ENCODE results near the gene SLC39A10. TPM values are rescaled to one million over a fixed set of nuclear protein-coding genes. Genes with fewer than 3 reads are reported as not detected.

Gene SLC39A10
- total and polyA plus RNA-seq, 12 donors, result 6.6 to 83.0 (median 33.0) TPM

DNA sequence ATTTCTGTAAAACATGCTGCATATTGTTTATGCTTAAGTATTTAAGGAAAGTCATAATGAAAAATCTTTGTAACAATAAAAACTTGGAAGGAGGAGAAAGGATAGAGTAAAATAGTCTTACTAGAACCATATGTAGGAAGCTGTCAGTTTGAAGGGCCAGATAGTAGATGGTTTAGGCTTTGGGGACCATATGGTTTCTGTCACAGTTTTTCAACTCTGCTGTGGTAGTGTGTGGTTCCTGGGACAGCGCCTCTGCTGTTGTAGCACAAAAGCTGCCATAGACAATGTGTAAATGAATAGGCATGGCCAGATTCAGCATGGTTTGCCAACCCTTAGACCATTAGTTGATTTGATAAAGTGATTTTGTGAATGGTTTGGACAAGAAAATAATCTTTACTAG, 75.5 kb downstream of the SLC39A10 start:
- TF ChIP-seq, protein P1, sequence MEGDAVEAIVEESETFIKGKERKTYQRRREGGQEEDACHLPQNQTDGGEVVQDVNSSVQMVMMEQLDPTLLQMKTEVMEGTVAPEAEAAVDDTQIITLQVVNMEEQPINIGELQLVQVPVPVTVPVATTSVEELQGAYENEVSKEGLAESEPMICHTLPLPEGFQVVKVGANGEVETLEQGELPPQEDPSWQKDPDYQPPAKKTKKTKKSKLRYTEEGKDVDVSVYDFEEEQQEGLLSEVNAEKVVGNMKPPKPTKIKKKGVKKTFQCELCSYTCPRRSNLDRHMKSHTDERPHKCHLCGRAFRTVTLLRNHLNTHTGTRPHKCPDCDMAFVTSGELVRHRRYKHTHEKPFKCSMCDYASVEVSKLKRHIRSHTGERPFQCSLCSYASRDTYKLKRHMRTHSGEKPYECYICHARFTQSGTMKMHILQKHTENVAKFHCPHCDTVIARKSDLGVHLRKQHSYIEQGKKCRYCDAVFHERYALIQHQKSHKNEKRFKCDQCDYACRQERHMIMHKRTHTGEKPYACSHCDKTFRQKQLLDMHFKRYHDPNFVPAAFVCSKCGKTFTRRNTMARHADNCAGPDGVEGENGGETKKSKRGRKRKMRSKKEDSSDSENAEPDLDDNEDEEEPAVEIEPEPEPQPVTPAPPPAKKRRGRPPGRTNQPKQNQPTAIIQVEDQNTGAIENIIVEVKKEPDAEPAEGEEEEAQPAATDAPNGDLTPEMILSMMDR (IDR thresholded peaks at IDR 0.05), result no peak
- no peak for TF ChIP-seq POLR2A (IDR thresholded peaks at IDR 0.05)
- intact Hi-C loops (cut with DNase I), result no loop called here
- no peak overlapping the region for H3K4me3 ChIP-seq
- WGBS, 4 donors, result 78 to 100% (median 92%) methylated on average over 1 of the region's 1 CpG
- H3K9me3 ChIP-seq (replicated peaks in 1 of 3), result no peaks in the 10 kb centered on the region
- no peaks in the 10 kb centered on the region for H3K27me3 ChIP-seq
- no peaks in the 10 kb centered on the region for H3K4me1 ChIP-seq (replicated peaks in 1 of 2)
- H3K36me3 ChIP-seq (replicated peaks in 1 of 2), result no peaks in the 10 kb centered on the region
- no peak for DNase-seq
- no peak overlapping the region for H3K27ac ChIP-seq

DNA sequence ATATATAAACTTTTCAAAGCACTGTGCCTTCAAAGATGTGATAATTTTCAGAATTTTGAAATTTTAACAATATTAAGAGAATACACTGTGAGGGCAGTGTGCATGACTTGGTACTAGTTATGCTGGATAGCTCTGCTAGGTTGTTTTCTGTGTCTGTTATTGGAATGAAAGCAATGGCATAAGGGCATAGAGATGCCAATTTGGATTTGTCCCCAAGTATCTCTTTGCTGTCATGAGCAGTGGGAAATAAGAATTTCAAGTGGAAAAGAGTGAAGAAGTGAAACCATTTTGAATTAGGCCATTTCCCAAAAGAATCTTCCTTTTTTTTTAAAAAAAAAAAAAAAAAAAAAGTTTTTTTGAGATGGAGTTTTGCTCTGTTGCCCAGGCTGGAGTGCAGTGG, 76.8 kb downstream of the SLC39A10 start:
- Histone ChIP-seq H3K27me3 (no peaks in the 10 kb centered on the region), H3K4me3 (no peak overlapping the region), H3K4me1 (replicated peaks in 1 of 2) (no peaks in the 10 kb centered on the region), H3K9me3 (replicated peaks in 1 of 3) (no peaks in the 10 kb centered on the region), H3K36me3 (replicated peaks in 1 of 2) (no peaks in the 10 kb centered on the region), H3K27ac (no peak overlapping the region)
- TF ChIP-seq, protein P1 (IDR thresholded peaks at IDR 0.05), result no peak
- TF ChIP-seq POLR2A (IDR thresholded peaks at IDR 0.05), result no peak
- DNase-seq, result no peak
- intact Hi-C loops (cut with DNase I), result no loop called here

DNA sequence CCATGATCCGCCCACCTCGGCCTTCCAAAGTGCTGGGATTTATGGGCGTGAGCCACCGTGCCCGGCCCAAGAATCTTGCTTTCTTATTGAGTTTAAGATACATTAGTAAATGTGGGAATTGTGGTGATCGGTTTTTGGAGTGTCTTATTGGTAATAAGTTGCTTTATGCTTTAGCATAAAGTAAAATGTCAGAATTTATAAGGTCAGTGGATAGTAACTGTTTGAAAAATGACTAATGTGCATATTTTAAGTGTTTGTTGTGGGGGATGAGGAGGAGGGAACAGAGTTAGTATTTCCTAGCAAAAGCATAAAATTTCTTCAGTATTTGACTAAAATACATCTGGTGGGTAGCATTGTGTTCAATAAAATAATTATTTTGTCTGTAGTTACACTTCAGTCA, 77.4 kb downstream of the SLC39A10 start:
- intact Hi-C loops (cut with DNase I), result no loop called here
- H3K27ac ChIP-seq, result no peak overlapping the region
- H3K4me3 ChIP-seq, result no peak overlapping the region
- H3K9me3 ChIP-seq (replicated peaks in 1 of 3), result no peaks in the 10 kb centered on the region
- no peaks in the 10 kb centered on the region for H3K4me1 ChIP-seq (replicated peaks in 1 of 2)
- DNase-seq, result no peak
- no peak for TF ChIP-seq POLR2A (IDR thresholded peaks at IDR 0.05)
- TF ChIP-seq, protein P1 (IDR thresholded peaks at IDR 0.05), result no peak
- H3K27me3 ChIP-seq, result no peaks in the 10 kb centered on the region
- 91 to 96% (median 92%) methylated on average over 6 of the region's 6 CpGs for WGBS, 4 donors
- H3K36me3 ChIP-seq (replicated peaks in 1 of 2), result no peaks in the 10 kb centered on the region

DNA sequence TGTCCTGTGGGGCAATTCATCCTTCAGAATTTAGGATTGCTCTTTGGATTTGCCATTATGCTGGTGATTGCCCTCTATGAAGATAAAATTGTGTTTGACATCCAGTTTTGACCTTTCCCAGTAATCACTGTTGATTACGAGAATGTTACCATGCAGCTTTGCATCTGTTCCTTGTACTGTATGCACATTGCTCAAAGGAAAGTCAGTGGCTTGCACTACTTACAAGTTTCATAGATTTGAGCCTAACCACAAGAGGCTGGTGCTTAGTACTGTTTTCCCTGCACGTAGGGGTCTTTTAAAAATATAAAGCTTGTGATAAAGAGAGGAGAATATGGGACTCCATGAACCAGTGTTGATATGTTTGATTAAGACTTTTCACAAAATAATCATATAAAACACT, 77.9 kb downstream of the SLC39A10 start:
- no peak for DNase-seq
- Histone ChIP-seq H3K36me3 (replicated peaks in 1 of 2) (no peaks in the 10 kb centered on the region), H3K4me1 (replicated peaks in 1 of 2) (no peaks in the 10 kb centered on the region), H3K27me3 (no peaks in the 10 kb centered on the region), H3K9me3 (replicated peaks in 1 of 3) (no peaks in the 10 kb centered on the region), H3K4me3 (no peak overlapping the region), H3K27ac (no peak overlapping the region)
- 83 to 93% (median 85%) methylated on average over 2 of the region's 2 CpGs for WGBS, 4 donors
- intact Hi-C loops (cut with DNase I), result no loop called here
- TF ChIP-seq POLR2A (IDR thresholded peaks at IDR 0.05), result no peak
- TF ChIP-seq, protein P1 (IDR thresholded peaks at IDR 0.05), result no peak
